DMS114 treated with DMSO at 0.1 percent for 48 hours (cell line): ENCODE data around the gene MAGIX.

Source experiments
- DNase-seq: peaks from one replicate; lab custom pipeline; 2025; ENCODE audit not compliant: unreplicated experiment; lab: John Stamatoyannopoulos, UW

MAGIX gene

GRCh38 chrX:49204709-49205108, 42.2 kb downstream of the MAGIX start:
- no peak for DNase-seq

DNA sequence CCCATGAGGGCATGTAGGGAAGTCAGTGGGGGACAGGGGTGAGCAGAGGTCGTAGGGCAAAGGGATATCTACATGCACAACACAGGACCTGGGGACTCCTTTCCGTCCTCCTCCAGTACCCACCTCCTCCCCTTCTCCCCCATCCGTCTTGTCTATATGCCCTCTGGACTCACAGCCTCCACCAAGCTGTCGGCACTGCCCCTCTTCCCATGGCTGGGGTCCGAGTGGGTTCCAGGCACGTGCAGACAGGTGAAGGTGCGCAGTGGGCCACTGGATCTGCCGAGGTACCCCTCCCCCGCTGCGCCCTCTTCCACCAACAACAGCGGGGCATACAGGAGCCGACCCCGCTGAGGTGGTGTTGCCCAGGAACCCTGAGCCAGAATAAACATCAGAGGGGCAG, 42.9 kb downstream of the MAGIX start:
- no peak for DNase-seq

GRCh38 chrX:49206543-49206942, 44.0 kb downstream of the MAGIX start:
- DNase-seq: no peak

GRCh38 chrX:49208399-49208798, 45.8 kb downstream of the MAGIX start:
- no peak for DNase-seq

- DNase-seq: no peak
These were observed 47.1 kb downstream of the MAGIX start for GRCh38 chrX:49209434-49210251.

GRCh38 chrX:49210406-49210805, 47.8 kb downstream of the MAGIX start:
- no peak for DNase-seq

GRCh38 chrX:49211074-49211473, 48.5 kb downstream of the MAGIX start:
- DNase-seq: no peak

- DNase-seq: no peak
These were observed 49.7 kb downstream of the MAGIX start for GRCh38 chrX:49212209-49212608.

- no peak for DNase-seq
These were observed 50.3 kb downstream of the MAGIX start for GRCh38 chrX:49212861-49213260.

GRCh38 chrX:49214416-49214815, 51.9 kb downstream of the MAGIX start:
- DNase-seq: no peak

GRCh38 chrX:49214996-49215526, 52.5 kb downstream of the MAGIX start:
- no peak for DNase-seq
